ENCODE measurements around the gene PPP1R13B.

- TF ChIP-seq CTCF (IDR thresholded peaks at IDR 0.05) = no peak
- TF ChIP-seq POLR2AphosphoS5 (IDR thresholded peaks at IDR 0.05) = no peak
- no peak for TF ChIP-seq EP300 (IDR thresholded peaks at IDR 0.05)
These were observed 122.2 kb downstream of the PPP1R13B start for GRCh38 chr14:103725001-103725682.
